H1 (cell line): Measurements from ENCODE around the gene MAPKAPK2. TPM values are rescaled to one million over a fixed set of nuclear protein-coding genes. Genes with fewer than 3 reads are reported as not detected.

Source experiments
- CTCF ChIA-PET: fragments of 300-600 bp; sonication (Branson Sonifier 250); formaldehyde crosslinking; loops from one replicate; lab custom pipeline; 2021; ENCODE audit not compliant: partially characterized antibody; lab: Charles Lee
- POLR2A ChIA-PET: fragments of 300-600 bp; sonication (Branson Sonifier 250); formaldehyde crosslinking; loops from one replicate; lab custom pipeline; 2021; ENCODE audit warnings: inconsistent platforms; ENCODE audit not compliant: partially characterized antibody; lab: Charles Lee
- DNase-seq, 2 experiments: peaks; one replicate each; pipeline versions ENCODE4 v3.0.0 to v3.0.0-alpha.2; 2010 to 2022; ENCODE audit warnings: low spot score in 2 of 2, low read depth in 1 of 2, mixed read lengths in 1 of 2
- FAIRE-seq: peaks from 2 replicates; lab custom pipeline; 2011; peaks lifted over from hg19 to GRCh38; lab: Jason Lieb, UNC
- H2AFZ ChIP-seq: 2 replicates; pipeline ENCODE4 v1.8.1; 2012; ENCODE audit warnings: low read length, inconsistent platforms
- H2AK5ac ChIP-seq: 2 replicates; pipeline ENCODE4 v1.6.1; 2013; ENCODE audit warnings: low read depth, low read length
- H2BK120ac ChIP-seq: replicated peaks from 2 replicates; pipeline ENCODE3; 2013; ENCODE audit warnings: low read depth, low read length, inconsistent platforms
- H2BK12ac ChIP-seq: 2 replicates; pipeline ENCODE4 v1.6.1; 2013; ENCODE audit warnings: low read depth, low read length
- H2BK15ac ChIP-seq: 2 replicates; pipeline ENCODE4 v1.6.1; 2013; ENCODE audit warnings: low read length
- H2BK20ac ChIP-seq: 2 replicates; pipeline ENCODE4 v1.6.1; 2013; ENCODE audit warnings: low read length
- H2BK5ac ChIP-seq: 2 replicates; pipeline ENCODE4 v1.6.1; 2013; ENCODE audit warnings: low read depth, low read length
- H3K14ac ChIP-seq: 2 replicates; pipeline ENCODE4 v1.6.1; 2013; ENCODE audit warnings: inconsistent platforms; ENCODE audit not compliant: insufficient read length
- H3K18ac ChIP-seq: 2 replicates; pipeline ENCODE4 v1.6.1; 2013; ENCODE audit warnings: low read length; ENCODE audit errors: extremely low read depth
- H3K23ac ChIP-seq: 2 replicates; pipeline ENCODE4 v1.6.1; 2013; ENCODE audit warnings: inconsistent platforms; ENCODE audit not compliant: insufficient read length
- H3K23me2 ChIP-seq: 2 replicates; pipeline ENCODE4 v1.6.1; 2013; ENCODE audit warnings: low read depth, low read length
- H3K27ac ChIP-seq: 2 replicates; pipeline ENCODE4 v1.6.1; 2011; ENCODE audit warnings: low read depth, low read length, inconsistent platforms
- H3K27me3 ChIP-seq, 4 experiments: replicated peaks in 1 of 4; 1 replicate in 1 of 4; 2 replicates in 3 of 4; pipeline versions ENCODE4 v1.6.1 to v1.8.1; 2011 to 2013; ENCODE audit warnings: low read length in 3 of 4, mild to moderate bottlenecking in 3 of 4, inconsistent platforms in 2 of 4, mixed read lengths in 2 of 4, moderate library complexity in 1 of 4; ENCODE audit not compliant: control insufficient read depth in 3 of 4, insufficient read depth in 3 of 4; ENCODE audit errors: extremely low read depth in 1 of 4
- H3K36me3 ChIP-seq, 4 experiments: 2 replicates each; pipeline versions ENCODE4 v1.6.1 to v1.8.1; 2011 to 2013; ENCODE audit warnings: mild to moderate bottlenecking in 4 of 4, low read length in 3 of 4, moderate library complexity in 2 of 4, control low read depth in 1 of 4, inconsistent platforms in 1 of 4; ENCODE audit not compliant: insufficient read depth in 4 of 4, control insufficient read depth in 2 of 4
- H3K4ac ChIP-seq: replicated peaks from 2 replicates; pipeline ENCODE3; 2013; ENCODE audit warnings: low read length, low read depth, mixed read lengths, inconsistent platforms; ENCODE audit not compliant: insufficient read length
- H3K4me1 ChIP-seq, 4 experiments: replicated peaks in 1 of 4; 1 replicate in 1 of 4; 2 replicates in 3 of 4; pipeline versions ENCODE4 v1.6.1 to v1.8.1; 2011 to 2013; ENCODE audit warnings: low read length in 3 of 4, inconsistent platforms in 2 of 4, mixed read lengths in 1 of 4; ENCODE audit not compliant: insufficient read depth in 4 of 4, control insufficient read depth in 3 of 4
- H3K4me2 ChIP-seq, 2 experiments: 2 replicates each; pipeline versions ENCODE4 v1.6.1 to v1.8.1; 2011 to 2013; ENCODE audit warnings: low read depth in 2 of 2, low read length in 2 of 2, control low read depth in 1 of 2, inconsistent platforms in 1 of 2, mild to moderate bottlenecking in 1 of 2; ENCODE audit not compliant: insufficient read depth in 1 of 2
- H3K4me3 ChIP-seq, 4 experiments: fragments of 200-600, 300-600 bp in 1 of 4; sonication (generic), shearing (Covaris generic), sonication (Bioruptor Twin) in 1 of 4; 2 replicates each; pipeline versions ENCODE4 v1.5.1 to v1.8.1; 2011 to 2016; ENCODE audit warnings: low read length in 4 of 4, low read depth in 3 of 4, control low read depth in 2 of 4, inconsistent platforms in 2 of 4, mild to moderate bottlenecking in 2 of 4, mixed read lengths in 1 of 4, moderate library complexity in 1 of 4; ENCODE audit not compliant: insufficient read depth in 2 of 4; ENCODE audit errors: extremely low read depth in 1 of 4
- H3K56ac ChIP-seq: replicated peaks from 2 replicates; pipeline ENCODE3; 2013; ENCODE audit warnings: low read depth, mild to moderate bottlenecking, mixed read lengths, low read length, inconsistent platforms; ENCODE audit not compliant: insufficient read length
- H3K79me1 ChIP-seq: 2 replicates; pipeline ENCODE4 v1.6.1; 2013; ENCODE audit warnings: low read depth, low read length, control low read depth
- H3K79me2 ChIP-seq, 2 experiments: 2 replicates each; pipeline versions ENCODE4 v1.6.1 to v1.8.1; 2012 to 2013; ENCODE audit warnings: low read length in 2 of 2, mild to moderate bottlenecking in 2 of 2, inconsistent platforms in 1 of 2; ENCODE audit not compliant: insufficient read depth in 2 of 2, control insufficient read depth in 1 of 2
- H3K9ac ChIP-seq, 4 experiments: replicated peaks in 1 of 4; 1 replicate in 1 of 4; 2 replicates in 3 of 4; pipeline versions ENCODE4 v1.6.1 to v1.8.1; 2011 to 2013; ENCODE audit warnings: low read depth in 3 of 4, low read length in 3 of 4, control low read depth in 2 of 4, mild to moderate bottlenecking in 2 of 4, moderate library complexity in 2 of 4, inconsistent platforms in 1 of 4; ENCODE audit errors: extremely low read depth in 1 of 4
- H3K9me3 ChIP-seq, 2 experiments: 2 replicates each; pipeline versions ENCODE4 v1.6.1 to v1.8.1; 2012 to 2013; ENCODE audit warnings: mild to moderate bottlenecking in 2 of 2, moderate library complexity in 2 of 2, control low read depth in 1 of 2, inconsistent platforms in 1 of 2, low read depth in 1 of 2, low read length in 1 of 2, mixed read lengths in 1 of 2; ENCODE audit not compliant: insufficient read depth in 2 of 2
- H4K20me1 ChIP-seq, 2 experiments: replicated peaks in 1 of 2; 2 replicates each; pipeline versions ENCODE3 to v1.8.1; 2011 to 2013; ENCODE audit warnings: inconsistent platforms in 2 of 2, low read length in 2 of 2, mild to moderate bottlenecking in 1 of 2; ENCODE audit not compliant: insufficient read depth in 2 of 2, control insufficient read depth in 1 of 2
- H4K5ac ChIP-seq: 2 replicates; pipeline ENCODE4 v1.6.1; 2013; ENCODE audit warnings: low read length, low read depth, mixed read lengths, inconsistent platforms; ENCODE audit not compliant: insufficient read length
- H4K8ac ChIP-seq: 2 replicates; pipeline ENCODE4 v1.8.0; 2013; ENCODE audit warnings: mild to moderate bottlenecking, moderate library complexity, low read length, inconsistent platforms; ENCODE audit not compliant: insufficient read depth; ENCODE audit errors: extremely low read depth
- H4K91ac ChIP-seq: replicated peaks from 2 replicates; pipeline ENCODE3; 2013; ENCODE audit warnings: low read length, mixed read lengths, inconsistent platforms; ENCODE audit not compliant: insufficient read length
- BACH1 ChIP-seq: IDR thresholded peaks from 2 replicates; pipeline ENCODE4 v1.6.1; 2012; ENCODE audit warnings: low read length, improper control_type of control experiment
- BCL11A ChIP-seq, 2 experiments: IDR thresholded peaks; one replicate each; pipeline ENCODE4 v1.6.1; 2011; ENCODE audit warnings: low read depth in 2 of 2, low read length in 2 of 2, mild to moderate bottlenecking in 2 of 2
- CHD1 ChIP-seq: IDR thresholded peaks from 2 replicates; pipeline ENCODE4 v1.6.1; 2012; ENCODE audit warnings: low read depth, low read length, improper control_type of control experiment
- GABPA ChIP-seq: IDR thresholded peaks from 2 replicates; pipeline ENCODE4 v1.6.1; 2011; ENCODE audit warnings: mild to moderate bottlenecking, low read length, moderate library complexity, borderline replicate concordance; ENCODE audit not compliant: insufficient read depth
- HDAC2 ChIP-seq, 2 experiments: fragments of 300-600 bp in 1 of 2; sonication (generic) in 1 of 2; IDR thresholded peaks; 2 replicates each; pipeline ENCODE4 v1.6.1; 2011 to 2012; ENCODE audit warnings: low read depth in 2 of 2, low read length in 2 of 2, mild to moderate bottlenecking in 2 of 2, moderate library complexity in 2 of 2, borderline replicate concordance in 1 of 2, inconsistent platforms in 1 of 2
- JUN ChIP-seq: IDR thresholded peaks from 2 replicates; pipeline ENCODE4 v1.6.1; 2011; ENCODE audit warnings: low read depth, mild to moderate bottlenecking, improper control_type of control experiment, low read length
- KDM4A ChIP-seq: IDR thresholded peaks from one replicate; pipeline ENCODE4 v1.7.1; 2012; ENCODE audit warnings: low read depth, mild to moderate bottlenecking, moderate library complexity, low read length, inconsistent platforms; ENCODE audit not compliant: severe bottlenecking
- NRF1 ChIP-seq: IDR thresholded peaks from 2 replicates; pipeline ENCODE4 v1.6.1; 2011; ENCODE audit warnings: mild to moderate bottlenecking, low read depth, low read length, improper control_type of control experiment
- RBBP5 ChIP-seq: IDR thresholded peaks from 2 replicates; pipeline ENCODE4 v1.7.1; 2012; ENCODE audit warnings: low read depth, mild to moderate bottlenecking, inconsistent platforms, low read length, moderate library complexity, borderline replicate concordance
- SAP30 ChIP-seq: fragments of 300-600 bp; sonication (generic); IDR thresholded peaks from 2 replicates; pipeline ENCODE4 v1.7.1; 2012; ENCODE audit warnings: low read length, moderate library complexity, mild to moderate bottlenecking, inconsistent platforms; ENCODE audit not compliant: insufficient read depth, insufficient replicate concordance
- WGBS, 2 experiments: shearing (Covaris generic) in 1 of 2; methylation state at CpG; one replicate each; pipeline versions ENCODE4 v1.1.6 to v1.1.7; 2013 to 2015; ENCODE audit warnings: low lambda C conversion rate in 2 of 2, mixed read lengths in 2 of 2, inconsistent platforms in 1 of 2, low coverage in 1 of 2, missing lambda C conversion rate in 1 of 2; ENCODE audit not compliant: insufficient replicate concordance in 2 of 2, insufficient coverage in 1 of 2, insufficient read length in 1 of 2; ENCODE audit errors: extremely low coverage in 1 of 2, missing lambda C conversion rate in 1 of 2; 5-methylcytosine and 5-hydroxymethylcytosine counted together
- polyA plus RNA-seq, 7 experiments: library from polyadenylated mRNA; depleted of rRNA in 3 of 7; stranded (reverse) in 5 of 7; unstranded in 2 of 7; fragments of >200 nt in 5 of 7; fragments of 200-250 nt in 2 of 7; gene quantifications; 1 replicate in 5 of 7; 2 replicates in 1 of 7; 4 replicates in 1 of 7; pipeline versions ENCODE4 v1.2.1 to v1.2.3, GENCODE V29; 2011 to 2013; ENCODE audit warnings: missing spikeins in 2 of 7, mixed read lengths in 2 of 7
- total RNA-seq: library from RNA; stranded (reverse); fragmentation: NEBNext Ultra II Directional; extraction: Animal tissue kit (Norgen Biotek cat#: 25700); gene quantifications from 2 replicates; pipeline ENCODE4 v1.2.1, GENCODE V29; 2021

Gene MAPKAPK2
- total and polyA plus RNA-seq, 2 of the 8 experiments (the other 6 are each of a cell fraction or from before 2014, with no cell fraction given) = 27.5 to 44.9 TPM

DNA sequence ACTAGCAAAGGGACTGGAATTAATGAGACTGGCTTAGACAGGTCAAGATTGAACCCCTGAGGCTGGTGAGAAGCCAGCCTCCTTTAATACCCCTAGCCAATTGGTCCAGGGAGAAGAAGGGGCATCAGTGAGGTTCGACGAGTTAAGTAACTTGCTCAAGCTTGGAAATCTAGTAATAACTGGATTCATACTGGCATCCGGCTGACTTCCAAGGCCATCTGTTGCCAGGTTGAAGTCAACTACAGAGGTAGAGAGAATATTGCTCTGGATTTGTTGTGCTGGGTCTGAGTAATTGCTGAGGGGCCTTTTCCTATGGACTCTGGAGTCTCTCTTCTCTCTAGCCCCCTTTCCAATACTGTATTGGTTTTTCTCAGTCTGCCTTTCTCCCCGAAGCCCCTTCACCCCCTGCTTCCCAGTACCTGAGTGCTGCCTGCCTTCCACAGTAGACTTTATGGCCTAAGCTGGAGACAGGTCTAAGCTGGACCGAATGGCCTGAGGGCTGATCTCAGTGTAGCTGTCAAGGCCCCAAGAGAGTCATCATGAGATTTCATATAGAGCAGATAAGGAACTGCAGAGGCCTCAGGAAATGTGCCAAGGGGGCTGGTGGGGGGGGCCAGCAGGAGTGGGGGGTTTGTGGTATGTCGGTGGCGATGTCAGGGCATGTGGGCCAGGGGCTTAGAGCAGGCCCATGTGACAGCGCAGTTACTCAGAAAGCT lies 43.4 kb downstream of the MAPKAPK2 start:
- Histone ChIP-seq H3K4me2 (no peak overlapping the region), H3K36me3 (peaks cover 3 to 17% (median 4%) of the 10 kb centered on the region in 4 experiments; a peak in 4 of 8 replicates), H2AK5ac (no peak overlapping the region), H3K79me1 (peaks cover 3% of the 10 kb centered on the region; the same call in 1 of the 2 replicates), H3K27ac (no peak overlapping the region), H3K18ac (no peak overlapping the region), H2BK20ac (no peak overlapping the region), H2BK15ac (no peak overlapping the region), H2AFZ (no peak overlapping the region), H2BK12ac (no peak overlapping the region), H4K8ac (no peak overlapping the region), H3K79me2 (peaks cover 0 to 12% of the 10 kb centered on the region in 2 experiments; a peak in 1 of 4 replicates), H4K5ac (no peak overlapping the region), H3K23me2 (no peaks in the 10 kb centered on the region), H3K9me3 (no peaks in the 10 kb centered on the region), H3K14ac (no peak overlapping the region), H3K27me3 (no peaks in the 10 kb centered on the region), H3K4me1 (peaks cover 6 to 10% (median 8%) of the 10 kb centered on the region in 4 experiments), H2BK5ac (no peak overlapping the region), H2BK120ac (no peak overlapping the region), H3K23ac (no peak overlapping the region), H3K9ac (no peak overlapping the region; a peak in 1 of 7 replicates), H3K4ac (no peak overlapping the region), H3K4me3 (no peak overlapping the region), H4K91ac (no peak overlapping the region), H4K20me1 (peaks cover 12 to 22% of the 10 kb centered on the region in 2 experiments), H3K56ac (no peak overlapping the region)
- WGBS, 2 experiments = 86% methylated on average over 8 of the region's 8 CpGs; no CpG with 5 or more reads in 1 of the 2 experiments
- DNase-seq (no peak), FAIRE-seq (no peak)
- ChIA-PET CTCF (interaction anchor here (0.6 to 6.3 kb wide), 16 partner anchors 9 to 186 kb away, joined by 3 to 77 read pairs (median 6); no protein-coding TSS in a partner anchor), POLR2A (no interaction called here)
- TF ChIP-seq NRF1 (no peak), JUN (no peak), RBBP5 (no peak), CHD1 (no peak), BCL11A (IDR thresholded peaks at IDR 0.05; ENCODE audit: low read depth in 2 of 2, low read length in 2 of 2) (no peak), HDAC2 (IDR thresholded peaks at IDR 0.05; ENCODE audit: borderline replicate concordance in 1 of 2, low read depth in 2 of 2, low read length in 2 of 2) (no peak), KDM4A (no peak), GABPA (no peak), BACH1 (no peak), SAP30 (no peak)
